Lower lobe of right lung (tissue), 2 donors: Measurements from ENCODE around the gene FEM1B. TPM values are rescaled to one million over a fixed set of nuclear protein-coding genes. Genes with fewer than 3 reads are reported as not detected.

Experiments
- ATAC-seq, 2 donors: fragments of 200-7000 bp; cut with Tn5 transposase; one replicate each; pipeline ENCODE4 v1.9.1; 2020 to 2022; ENCODE audit warnings: mild to moderate bottlenecking in 2 of 2, moderate library complexity in 2 of 2
- DNase-seq: peaks from one replicate; pipeline ENCODE4 v3.0.0-alpha.2; 2020
- H3K27ac ChIP-seq: fragments of 200-600 bp; one replicate; pipeline ENCODE4 v1.8.0; 2022
- H3K27me3 ChIP-seq: fragments of 200-600 bp; one replicate; pipeline ENCODE4 v1.8.0; 2022; ENCODE audit warnings: low read depth
- H3K36me3 ChIP-seq: fragments of 200-600 bp; one replicate; pipeline ENCODE4 v1.8.0; 2022; ENCODE audit warnings: mild to moderate bottlenecking
- H3K4me1 ChIP-seq: fragments of 200-600 bp; one replicate; pipeline ENCODE4 v1.8.0; 2022
- H3K4me3 ChIP-seq: fragments of 200-600 bp; one replicate; pipeline ENCODE4 v1.8.0; 2022; ENCODE audit warnings: mild to moderate bottlenecking
- H3K9me3 ChIP-seq: fragments of 200-600 bp; one replicate; pipeline ENCODE4 v1.8.0; 2022
- intact Hi-C: fragments of 100-400 bp; cut with DNase I; formaldehyde crosslinking; loops from one replicate; pipeline ENCODE4 v1.11.0; 2022
- total RNA-seq: library from RNA; stranded (reverse); fragmentation: NEBNext Ultra II Directional; extraction: Animal tissue kit (Norgen Biotek cat#: 25700); gene quantifications from one replicate; pipeline ENCODE4 v1.2.1, GENCODE V29; 2021
- TF ChIP-seq, protein P1 (sequence below): fragments of 200-600 bp; IDR thresholded peaks from one replicate; pipeline ENCODE4 v1.8.0; 2022; ENCODE audit warnings: antibody characterized with exemption, mild to moderate bottlenecking
- donor health status: DM: no; HTN: yes; CAD: no; lungs with severe emphysema.

Gene FEM1B
- total RNA-seq, 1 donor from 2014 or later: 55.3 TPM

DNA sequence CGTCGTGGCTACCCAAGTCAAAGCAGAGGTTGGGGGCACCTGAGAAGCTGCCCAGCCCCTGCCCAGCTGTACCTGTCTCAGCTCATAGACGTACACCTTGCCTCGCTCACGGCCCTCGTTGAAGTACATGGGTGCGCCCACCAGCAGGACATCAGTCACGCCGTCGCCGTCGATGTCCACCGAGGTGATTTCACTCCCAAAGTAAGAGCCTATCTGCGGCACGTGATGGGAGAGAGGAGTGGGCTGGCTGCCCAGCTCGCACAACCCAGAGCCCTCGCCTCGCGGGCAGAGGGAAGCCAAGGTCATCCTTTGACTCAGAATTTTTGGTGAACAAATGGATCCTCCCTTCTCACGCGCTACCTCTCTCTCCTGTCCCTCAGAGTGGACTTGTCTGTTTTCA, 54.7 kb downstream of the FEM1B start:
- Histone ChIP-seq H3K27me3 (no peaks in the 10 kb centered on the region), H3K4me1 (peaks cover 8% of the 10 kb centered on the region), H3K9me3 (no peaks in the 10 kb centered on the region), H3K4me3 (no peak overlapping the region), H3K36me3 (no peaks in the 10 kb centered on the region), H3K27ac (no peak overlapping the region)
- TF ChIP-seq, protein P1, sequence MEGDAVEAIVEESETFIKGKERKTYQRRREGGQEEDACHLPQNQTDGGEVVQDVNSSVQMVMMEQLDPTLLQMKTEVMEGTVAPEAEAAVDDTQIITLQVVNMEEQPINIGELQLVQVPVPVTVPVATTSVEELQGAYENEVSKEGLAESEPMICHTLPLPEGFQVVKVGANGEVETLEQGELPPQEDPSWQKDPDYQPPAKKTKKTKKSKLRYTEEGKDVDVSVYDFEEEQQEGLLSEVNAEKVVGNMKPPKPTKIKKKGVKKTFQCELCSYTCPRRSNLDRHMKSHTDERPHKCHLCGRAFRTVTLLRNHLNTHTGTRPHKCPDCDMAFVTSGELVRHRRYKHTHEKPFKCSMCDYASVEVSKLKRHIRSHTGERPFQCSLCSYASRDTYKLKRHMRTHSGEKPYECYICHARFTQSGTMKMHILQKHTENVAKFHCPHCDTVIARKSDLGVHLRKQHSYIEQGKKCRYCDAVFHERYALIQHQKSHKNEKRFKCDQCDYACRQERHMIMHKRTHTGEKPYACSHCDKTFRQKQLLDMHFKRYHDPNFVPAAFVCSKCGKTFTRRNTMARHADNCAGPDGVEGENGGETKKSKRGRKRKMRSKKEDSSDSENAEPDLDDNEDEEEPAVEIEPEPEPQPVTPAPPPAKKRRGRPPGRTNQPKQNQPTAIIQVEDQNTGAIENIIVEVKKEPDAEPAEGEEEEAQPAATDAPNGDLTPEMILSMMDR: no peak
- intact Hi-C loops: no loop called here
- DNase-seq (no peak), ATAC-seq (no peak)

DNA sequence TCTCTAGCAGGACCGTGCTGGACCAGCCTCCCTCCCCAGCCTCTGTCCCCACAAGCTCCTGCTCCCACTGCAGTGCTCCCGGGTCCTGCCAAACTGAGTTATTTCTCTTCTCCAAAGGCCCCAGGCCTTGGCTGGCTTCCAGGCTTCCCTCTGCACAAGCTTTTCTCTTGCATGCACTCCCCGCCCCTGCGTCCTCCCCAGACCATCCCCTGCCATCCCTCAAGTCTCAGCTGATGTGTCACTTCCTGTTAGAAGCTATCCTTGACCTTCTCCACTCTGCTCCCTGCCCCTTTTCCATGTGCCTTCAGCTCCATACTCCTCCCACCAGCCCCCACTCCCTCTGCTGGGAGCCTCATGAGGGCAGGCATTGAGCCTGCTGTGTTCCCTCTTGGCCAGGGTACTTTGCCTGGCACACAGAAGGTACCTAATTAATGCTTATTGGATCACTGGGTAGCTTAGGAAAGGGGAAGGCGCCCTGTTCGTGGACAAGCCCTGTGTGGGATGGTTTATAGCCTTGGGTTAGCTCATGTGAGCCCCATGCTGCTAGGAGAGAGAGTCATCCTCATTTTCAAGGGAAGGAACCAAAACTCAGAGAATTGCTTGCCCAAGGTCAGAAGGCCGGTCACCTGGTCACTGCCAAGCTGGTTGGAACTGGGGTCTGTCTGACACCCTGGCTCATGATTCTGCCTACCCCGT, 56.4 kb downstream of the FEM1B start:
- Histone ChIP-seq H3K27me3 (no peaks in the 10 kb centered on the region), H3K9me3 (no peaks in the 10 kb centered on the region), H3K36me3 (no peaks in the 10 kb centered on the region), H3K27ac (no peak overlapping the region), H3K4me3 (no peak overlapping the region), H3K4me1 (peaks cover 8% of the 10 kb centered on the region)
- TF ChIP-seq, protein P1: no peak
- ATAC-seq: peak; percentile 21 to 52
- peak; percentile 72 for DNase-seq
- intact Hi-C loops: no loop called here

DNA sequence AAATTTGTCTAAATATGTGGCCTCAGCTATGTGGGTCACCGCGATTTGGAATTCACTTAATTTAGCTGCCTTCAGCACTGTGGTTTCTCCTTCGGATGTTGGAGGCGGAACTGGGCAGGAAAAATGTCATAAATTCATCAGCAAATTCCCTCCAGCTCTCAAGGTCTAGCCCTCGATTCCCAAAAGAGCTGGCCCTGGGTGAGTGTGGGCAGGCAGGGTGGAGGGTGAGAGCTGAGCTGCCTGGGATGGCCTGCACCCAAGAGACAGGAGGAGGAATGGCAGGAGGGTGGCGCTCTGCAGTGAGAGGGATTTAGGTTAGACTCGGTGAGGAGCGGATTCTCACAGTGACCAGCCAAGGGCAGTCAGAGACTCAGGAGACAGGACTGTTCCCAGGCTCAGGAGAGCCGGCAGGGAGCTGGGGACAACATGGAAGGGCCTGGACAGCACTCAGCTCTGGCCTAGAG, 57.1 kb downstream of the FEM1B start:
- no peak for ATAC-seq
- Histone ChIP-seq H3K27ac (no peak overlapping the region), H3K36me3 (no peaks in the 10 kb centered on the region), H3K9me3 (no peaks in the 10 kb centered on the region), H3K4me3 (no peak overlapping the region), H3K27me3 (no peaks in the 10 kb centered on the region), H3K4me1 (peaks cover 8% of the 10 kb centered on the region)
- no peak for DNase-seq
- TF ChIP-seq, protein P1: no peak
- intact Hi-C loops: no loop called here

DNA sequence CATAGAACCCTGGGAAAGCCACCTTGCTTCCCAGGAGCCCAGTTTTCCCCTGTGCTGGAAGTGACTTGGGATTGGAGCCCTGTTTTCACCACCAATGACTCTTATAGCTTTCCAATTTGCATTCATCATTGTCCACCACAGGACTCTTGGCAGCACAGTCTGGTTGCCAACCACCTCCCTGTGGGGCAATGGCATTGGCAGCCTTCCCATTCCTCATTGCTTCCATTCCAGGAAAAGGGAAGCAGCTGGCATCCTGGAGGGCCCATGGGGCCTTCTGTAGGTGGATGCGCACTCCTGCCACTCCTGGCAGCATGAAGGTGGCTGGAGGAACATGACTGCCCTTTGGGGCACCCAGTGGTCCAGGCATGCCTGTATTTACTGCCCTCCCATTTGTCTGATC, 57.7 kb downstream of the FEM1B start:
- peaks cover 8% of the 10 kb centered on the region for H3K4me1 ChIP-seq
- H3K27me3 ChIP-seq: no peaks in the 10 kb centered on the region
- ATAC-seq (no peak), DNase-seq (no peak)
- no peaks in the 10 kb centered on the region for H3K36me3 ChIP-seq
- H3K4me3 ChIP-seq: no peak overlapping the region
- H3K27ac ChIP-seq: no peak overlapping the region
- H3K9me3 ChIP-seq: no peaks in the 10 kb centered on the region
- intact Hi-C loops: no loop called here
- TF ChIP-seq, protein P1: no peak

DNA sequence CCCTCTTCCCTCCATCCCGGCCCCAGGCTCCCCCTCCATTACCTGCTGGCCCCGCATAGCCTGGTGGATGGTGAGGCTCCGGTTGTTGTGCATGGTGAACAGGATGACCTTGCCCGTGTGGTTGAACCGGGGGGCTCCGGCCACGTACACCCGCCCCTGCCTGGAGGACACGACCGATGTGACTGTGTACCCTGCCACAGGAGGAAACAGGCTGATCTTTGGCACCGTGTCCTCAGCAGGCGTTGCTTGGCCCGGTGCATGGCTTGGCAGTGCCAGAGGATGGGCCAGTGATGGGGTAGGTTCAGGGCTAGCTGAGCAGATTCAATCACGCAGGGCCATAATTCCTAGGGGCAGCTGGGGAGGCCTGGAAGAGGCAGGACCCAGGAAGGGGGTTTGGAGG, 58.1 kb downstream of the FEM1B start:
- Histone ChIP-seq H3K27ac (no peak overlapping the region), H3K4me3 (no peak overlapping the region)

More for the DNA sequence above, 58.1 kb downstream of the FEM1B start:
- Histone ChIP-seq H3K9me3 (no peaks in the 10 kb centered on the region), H3K36me3 (no peaks in the 10 kb centered on the region), H3K27me3 (no peaks in the 10 kb centered on the region), H3K4me1 (peaks cover 9% of the 10 kb centered on the region)
- intact Hi-C loops: no loop called here
- ATAC-seq: no peak
- no peak for DNase-seq
- TF ChIP-seq, protein P1: no peak
